NCI-H69 (cell line): ENCODE data around the gene ZNF24.
A peak's percentile ranks its signal among the peaks of the same experiment; 100 is the strongest.

Experiments used
- DNase-seq: peaks from one replicate; lab custom pipeline; 2025; lab: John Stamatoyannopoulos, UW

ZNF24 gene

DNA sequence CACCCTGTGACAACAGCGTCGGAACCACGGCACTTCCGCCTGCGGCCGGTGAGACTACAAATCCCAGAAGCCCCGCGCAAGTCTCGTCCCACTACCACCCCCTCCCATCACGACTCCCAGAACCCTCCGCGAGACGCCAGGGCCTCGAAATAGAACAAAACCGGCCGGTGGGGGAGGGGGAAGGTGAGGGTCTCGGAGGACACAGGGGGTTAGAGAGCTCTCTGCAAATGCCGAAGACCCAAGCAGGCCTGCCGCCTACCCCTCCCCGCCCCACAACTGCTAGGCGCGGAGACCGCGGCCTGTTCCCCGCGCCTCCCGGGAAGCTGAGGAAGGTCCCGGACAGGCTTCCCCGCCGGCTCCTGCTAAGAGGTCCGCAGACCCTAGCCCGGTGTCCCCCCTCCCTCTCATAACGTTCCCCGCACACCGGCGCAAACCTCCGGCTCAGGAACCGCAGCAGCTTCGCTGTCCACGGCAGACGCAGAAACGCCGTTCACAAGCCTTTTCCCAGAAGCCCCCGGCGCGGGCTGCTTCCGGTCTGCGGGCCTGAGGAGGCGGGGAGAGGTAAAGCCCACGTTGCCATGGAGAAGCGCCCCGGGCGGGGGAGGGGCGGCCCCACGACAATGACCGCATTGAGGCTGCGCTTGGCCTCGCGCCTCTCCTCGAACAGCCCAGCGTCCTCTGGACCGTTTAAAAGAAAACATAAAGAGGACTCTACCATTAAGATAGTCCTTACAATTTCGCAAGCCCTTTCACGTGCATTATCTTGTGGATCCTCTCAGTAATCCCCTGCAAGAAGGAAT lies at the start of gene ZNF24:
ZNF24 (minus strand) TSS at position 485 of the 800 bp plus-strand sequence. CDS start 3,770 bp downstream, outside the sequence.
- peak; percentile 100 for DNase-seq

DNA sequence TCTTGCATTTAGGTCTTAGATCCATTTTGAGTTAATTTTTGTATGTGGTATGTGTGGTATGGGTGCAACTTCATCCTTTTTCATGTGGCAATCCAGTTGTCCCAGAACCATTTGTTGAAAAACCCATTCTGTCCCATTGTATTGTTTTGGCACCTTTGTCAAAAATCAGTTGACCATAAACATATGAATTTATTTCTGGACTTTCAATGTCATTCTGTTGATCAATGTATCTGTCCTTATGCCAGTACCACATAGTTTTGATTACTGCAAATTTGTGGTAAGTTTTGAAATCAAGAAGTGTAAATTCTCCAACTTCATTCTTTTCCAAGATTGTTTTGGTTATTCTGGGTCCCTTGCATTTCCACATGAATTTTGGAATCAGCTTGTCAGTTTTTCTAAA lies 49.5 kb upstream of the ZNF24 start:
- no peak for DNase-seq

DNA sequence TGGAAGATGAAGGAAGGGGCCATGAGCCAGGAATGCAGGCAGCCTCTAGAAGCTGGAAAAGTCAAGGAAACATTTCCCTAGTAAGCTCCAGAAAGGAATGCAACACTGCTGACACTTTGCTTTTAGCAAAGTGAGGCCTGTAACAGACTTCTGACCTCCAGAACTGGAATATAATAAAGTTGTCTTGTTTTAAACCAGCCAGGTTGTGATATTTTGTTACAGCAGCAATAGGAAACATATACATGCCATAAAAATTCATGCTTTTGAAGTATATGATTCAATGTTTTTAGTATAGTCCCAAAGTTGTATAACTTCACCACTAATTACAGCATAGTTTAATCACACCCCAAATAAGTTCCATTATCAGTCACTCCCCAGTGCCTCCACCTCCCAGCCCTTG lies 48.2 kb upstream of the ZNF24 start:
- DNase-seq = no peak

DNA sequence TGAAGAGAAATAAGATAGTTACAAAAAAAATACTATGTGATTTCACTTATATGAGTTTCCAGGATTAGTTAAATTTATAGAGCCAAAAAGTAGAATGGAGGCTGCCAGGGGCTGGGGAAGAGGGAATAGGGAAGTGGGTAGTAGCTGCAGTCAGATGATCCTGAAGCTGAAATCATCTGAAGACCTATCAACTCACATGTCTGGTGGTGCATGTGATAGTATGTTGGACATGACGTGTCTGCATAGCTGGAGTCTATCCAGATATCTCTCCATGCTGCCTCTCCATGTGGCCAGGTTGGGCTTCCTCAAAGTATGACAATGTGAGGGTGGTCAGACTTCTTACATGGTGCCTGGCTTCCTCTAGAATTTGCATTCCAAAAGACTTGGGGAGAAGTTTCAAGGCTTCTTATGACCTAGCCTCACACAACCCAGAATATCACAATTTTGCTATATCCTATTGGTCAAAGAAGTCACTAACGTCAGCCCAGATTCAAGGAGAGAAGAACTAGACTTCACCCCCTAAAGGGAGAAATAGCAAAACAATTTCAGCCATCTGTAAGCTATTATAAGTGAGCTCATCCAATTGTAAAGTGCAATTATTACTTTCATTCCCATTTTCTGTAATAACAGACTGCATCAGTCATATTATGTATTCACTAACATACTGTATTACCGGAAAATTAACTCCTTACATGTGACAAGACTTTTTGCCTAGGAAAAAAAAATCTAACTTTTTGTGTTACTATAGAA lies 46.9 kb upstream of the ZNF24 start:
- peak; percentile 19 for DNase-seq

DNA sequence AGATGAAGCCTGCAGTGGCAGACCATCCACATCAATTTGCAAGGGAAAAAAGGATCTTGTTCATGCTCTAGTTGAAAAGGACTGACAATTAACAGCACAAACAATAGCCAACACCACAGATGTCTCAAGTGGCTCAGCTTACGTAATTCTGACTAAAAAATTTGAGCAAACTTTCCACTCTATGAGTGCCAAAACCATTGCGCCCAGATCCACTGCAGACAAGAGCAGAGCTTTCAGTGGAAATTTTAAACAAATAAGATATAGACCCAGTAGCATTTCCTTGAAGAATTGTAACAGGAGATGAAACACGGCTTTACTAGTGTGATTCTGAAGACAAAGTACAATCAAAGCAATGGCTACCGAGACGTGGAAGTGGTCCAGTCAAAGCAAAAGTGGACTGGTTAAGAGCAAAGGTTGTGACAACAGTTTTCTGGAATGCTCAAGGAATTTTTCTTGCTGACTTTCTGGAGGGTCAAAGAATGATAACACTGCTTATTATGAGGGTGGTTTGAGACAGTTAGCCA lies 44.9 kb upstream of the ZNF24 start:
- DNase-seq = peak; percentile 60

DNA sequence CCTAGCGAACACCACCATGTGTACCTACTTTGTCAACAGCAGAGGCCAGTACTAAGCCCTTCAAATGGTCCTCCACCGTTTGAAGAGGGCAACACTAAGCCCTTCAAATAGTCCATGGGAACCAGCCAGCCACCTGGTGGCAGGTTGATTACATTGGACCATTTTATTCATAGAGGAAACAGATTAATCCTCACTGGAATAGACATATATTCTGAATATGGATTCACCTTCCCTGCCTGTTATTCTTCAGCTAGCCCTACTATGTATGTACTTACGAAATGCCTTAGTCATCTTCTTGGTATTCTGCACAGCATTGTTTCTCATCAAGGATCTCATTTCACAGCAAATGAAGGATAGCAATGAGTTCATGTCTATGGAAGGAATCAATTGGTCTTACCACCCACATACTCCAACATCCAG lies 42.9 kb upstream of the ZNF24 start:
- peak; percentile 64 for DNase-seq

DNA sequence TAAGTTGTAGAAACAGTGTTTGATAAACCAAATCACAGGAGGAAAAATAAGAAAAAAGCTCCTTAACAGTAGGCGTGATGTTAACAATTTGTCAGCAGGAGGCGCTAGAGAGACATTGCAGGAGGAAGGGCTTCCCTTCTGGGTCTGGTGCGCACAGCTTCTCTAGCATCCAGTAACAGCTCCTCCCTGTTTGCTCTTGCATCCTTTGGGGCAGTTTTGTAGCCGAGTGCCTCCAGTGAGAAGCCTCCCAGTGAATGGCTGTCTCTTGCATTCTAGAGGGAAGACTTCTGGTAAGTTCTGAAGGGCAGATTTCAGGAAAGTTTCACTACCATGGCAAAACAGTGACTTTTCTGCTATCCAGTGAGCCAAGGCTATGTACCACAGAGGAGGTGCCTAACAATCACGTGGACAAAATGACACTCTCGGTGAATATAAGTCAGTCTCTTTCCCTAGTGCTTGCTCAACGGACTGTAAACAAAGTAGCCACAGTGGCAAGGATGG lies 42.4 kb upstream of the ZNF24 start:
- DNase-seq = peak; percentile 93

DNA sequence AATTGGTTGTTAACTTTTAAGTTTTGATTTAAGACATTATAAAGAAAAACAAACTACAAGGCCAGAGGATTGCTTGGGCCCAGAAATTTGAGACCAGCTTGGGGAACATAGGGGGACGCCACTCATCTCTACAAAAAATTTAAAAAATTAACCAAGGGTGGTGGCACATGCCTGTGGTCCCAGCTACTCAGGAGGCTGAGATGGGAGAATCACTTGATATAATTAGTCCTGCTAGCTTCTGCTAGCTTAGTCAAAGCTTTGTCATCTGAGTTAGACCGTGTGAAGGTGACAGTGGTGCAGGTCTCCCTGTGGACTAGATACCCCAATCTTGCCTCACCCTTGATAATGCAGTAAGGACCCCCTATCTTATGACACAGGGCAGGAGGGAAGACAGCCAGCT lies 38.9 kb upstream of the ZNF24 start:
- DNase-seq = no peak

DNA sequence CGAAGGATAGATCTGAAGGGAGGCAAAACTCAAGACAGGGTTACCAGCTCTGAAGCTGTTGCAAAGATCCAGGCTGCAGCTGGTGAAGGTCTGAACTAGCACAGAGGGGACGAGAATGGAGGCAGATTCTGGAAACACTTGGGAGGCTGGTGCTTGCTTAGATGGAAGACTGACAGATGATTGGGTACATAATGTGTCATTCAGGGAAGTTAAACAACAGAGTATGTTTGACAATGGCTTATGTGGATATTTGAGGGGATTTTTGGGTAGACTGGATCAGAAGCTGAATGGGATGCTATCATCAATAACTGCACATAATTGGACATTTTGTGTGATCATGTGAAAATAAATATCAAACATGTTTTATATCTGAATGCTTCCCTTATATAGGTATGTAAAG lies 35.2 kb upstream of the ZNF24 start:
- DNase-seq = no peak

DNA sequence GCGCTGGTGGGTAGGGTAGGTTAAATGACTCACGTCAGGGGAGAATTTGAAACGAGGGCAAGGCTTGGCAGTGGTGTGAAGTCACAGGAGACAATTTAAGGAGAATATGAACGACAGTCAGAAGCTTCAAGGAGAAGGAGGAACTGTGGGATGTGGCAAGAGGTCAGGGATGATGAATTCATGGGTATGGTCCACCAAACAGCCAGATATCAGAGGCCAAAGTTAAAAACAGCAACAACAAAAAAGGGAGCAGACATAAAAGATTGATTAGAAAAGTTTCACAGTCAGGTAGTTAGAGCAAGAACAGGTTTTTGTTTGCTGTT lies 34.3 kb upstream of the ZNF24 start:
- no peak for DNase-seq

DNA sequence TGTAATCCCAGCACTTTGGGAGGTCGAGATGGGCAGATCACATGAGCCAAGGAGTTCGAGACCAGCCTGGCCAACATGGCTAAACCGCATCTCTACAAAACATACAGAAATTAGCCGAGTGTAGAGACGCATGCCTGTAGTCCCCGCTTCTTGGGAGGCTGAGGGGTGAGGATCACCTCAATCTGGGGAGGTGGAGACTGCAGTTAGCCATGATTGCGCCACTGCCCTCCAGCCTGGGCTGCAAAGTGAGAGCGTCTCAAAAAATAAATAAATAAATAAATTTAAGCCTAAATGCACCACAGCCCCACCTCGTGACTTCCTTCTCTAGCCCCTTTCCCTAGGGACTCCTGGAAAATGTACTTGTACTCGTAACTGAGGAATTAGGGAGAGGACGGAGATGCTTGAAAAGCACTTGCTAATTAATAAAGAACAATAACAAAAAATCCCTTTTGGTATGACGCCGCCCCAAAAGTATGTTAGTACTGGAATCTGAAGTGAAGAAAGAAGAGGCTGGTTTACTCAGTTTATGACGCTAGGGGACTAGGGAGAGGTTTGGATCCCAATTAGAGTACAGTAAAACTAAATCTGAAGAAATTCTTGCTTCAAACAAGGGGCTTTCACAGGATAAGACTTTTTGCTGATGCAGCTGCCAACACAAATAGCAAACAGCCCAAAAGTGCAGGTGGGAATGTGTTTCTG lies 33.8 kb upstream of the ZNF24 start:
- peak; percentile 28 for DNase-seq

DNA sequence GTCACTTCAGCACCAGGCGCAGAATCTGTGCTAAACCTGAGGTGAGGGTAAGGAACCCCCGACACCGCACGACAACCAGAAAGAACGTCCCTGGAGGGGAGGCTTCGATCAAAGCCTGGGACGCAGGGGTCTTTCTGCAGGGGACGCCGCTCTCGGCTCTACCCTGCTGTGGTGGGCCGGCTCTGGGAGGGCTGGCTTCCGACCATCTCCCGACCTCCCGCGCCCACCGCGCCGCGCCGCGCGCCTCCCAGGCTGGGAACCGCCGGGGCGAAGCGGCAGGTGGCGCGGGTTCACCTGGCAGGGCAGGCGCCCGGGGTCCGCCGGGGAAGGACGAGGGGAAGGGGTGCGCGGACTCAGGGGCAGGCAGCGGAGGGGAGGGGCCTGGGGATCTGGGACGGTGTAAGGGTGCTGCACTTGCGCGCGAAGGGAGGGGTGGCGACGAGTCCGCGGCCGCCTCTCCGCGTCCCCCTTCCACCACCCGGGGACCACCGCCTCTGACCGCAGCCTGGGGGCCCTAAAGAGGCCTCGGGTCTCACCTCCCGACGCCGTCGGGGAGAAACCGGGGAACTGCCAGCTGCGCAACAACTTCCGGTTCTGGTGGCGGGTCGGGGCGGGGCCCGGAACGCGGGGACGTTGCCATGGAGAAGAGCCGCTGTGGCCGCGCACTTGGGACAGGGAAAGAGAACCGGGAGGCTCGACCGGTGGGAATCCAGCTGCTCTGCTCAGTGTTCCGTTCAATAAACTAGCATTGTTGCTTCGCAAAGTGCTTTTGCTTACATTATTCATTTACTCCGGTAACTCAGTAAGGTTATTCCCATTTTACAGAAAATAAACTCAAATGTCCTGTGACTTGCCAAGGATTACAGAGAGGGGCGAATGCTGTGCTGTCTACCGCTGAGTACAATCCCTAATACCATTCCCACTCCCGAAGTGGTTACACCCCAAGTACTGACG lies 32.8 kb upstream of the ZNF24 start, which contains the start of gene ZNF396:
ZNF396 (minus strand) TSS at position 596 of the 954 bp plus-strand sequence. CDS start 3,045 bp downstream, outside the sequence.
- peak; percentile 89 for DNase-seq

DNA sequence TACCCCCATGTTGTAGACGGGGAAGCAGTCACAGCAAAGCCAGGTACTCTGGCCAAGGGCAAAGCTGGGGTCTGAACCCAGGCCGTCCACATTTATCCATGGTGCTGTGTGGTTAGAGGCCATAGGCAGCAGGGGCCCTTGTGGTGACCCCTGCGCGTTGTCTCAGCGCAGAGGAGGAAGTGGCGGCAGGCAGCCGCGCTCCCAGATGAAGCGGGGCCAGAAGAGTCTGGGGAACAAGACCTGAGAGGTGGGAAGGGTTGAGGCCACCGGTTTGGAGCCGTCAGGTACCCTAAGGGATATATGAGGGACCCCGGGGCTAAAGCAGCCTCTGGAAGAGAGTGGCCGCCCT lies 32.1 kb upstream of the ZNF24 start:
- DNase-seq = peak; percentile 59

DNA sequence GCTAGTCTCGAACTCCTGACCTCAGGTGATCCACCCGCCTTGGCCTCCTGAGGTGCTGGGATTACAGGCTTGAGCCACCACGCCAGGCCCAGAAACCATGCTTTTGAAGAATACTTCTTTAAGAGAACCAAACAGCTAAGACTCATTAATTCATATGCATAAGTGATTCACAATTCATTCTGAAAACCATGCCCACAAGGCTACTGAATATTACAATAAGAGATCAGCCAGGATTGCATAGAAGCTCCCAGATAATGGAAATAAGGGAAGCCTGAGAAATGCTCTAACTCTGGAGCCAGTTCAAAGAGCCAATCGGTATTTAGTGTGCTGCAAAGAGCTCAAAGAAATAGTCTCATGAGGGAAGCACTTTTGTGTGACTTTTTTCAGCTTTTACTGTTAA lies 30.5 kb upstream of the ZNF24 start:
- DNase-seq = no peak

DNA sequence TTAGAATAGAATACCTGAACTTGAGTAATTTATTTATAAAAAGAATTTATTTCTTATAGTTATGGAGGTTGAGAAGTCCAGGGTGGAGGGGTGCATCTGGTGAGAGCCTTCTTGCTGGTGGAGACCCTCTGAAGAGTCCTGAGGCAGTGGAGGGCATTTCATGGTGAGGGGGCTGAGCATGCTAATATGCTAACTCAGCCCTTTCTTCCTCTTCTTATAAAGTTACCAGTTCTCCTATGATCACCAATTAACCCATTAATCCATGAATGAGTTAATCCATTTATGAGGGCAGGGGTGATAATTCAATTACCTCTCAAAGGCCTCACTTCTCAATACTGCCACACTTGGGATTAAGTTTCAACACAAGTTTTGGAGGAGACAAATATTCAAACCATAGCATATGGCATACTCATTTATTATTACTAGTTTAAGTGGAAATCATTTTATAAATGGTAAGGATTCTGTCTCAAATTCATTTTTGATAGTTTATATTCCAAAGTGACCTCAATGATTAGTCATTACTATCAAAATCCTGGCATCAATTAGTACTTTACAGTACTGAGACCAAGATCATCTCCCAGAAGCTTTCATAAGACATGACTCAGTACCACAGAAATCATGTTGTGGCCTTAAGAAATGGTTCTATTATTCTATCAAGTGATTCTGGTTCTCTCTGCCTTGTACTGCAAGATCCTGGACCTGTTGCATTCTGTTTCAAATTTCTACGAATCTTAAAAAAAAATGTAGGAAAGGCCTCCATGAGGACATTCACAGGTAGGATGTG lies 27.4 kb upstream of the ZNF24 start:
- no peak for DNase-seq

DNA sequence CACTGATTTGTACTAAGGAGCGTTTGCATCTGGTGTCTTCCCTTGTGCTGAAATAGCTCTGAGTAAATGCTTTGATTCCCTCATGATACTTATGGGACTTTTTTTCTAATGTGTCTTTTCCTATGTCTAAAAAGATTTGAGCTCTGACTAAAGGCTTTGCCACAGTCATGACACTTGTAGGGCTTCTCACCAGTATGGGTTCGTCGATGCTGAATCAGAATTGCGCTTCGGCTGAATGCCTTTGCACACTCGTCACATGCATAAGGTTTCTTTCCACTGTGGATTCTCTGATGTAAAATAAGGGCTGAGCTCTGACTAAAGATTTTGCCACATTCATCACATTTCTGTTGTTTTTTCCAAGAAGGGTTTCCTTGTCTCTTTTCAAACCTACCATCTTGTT lies 24.9 kb upstream of the ZNF24 start:
- no peak for DNase-seq

DNA sequence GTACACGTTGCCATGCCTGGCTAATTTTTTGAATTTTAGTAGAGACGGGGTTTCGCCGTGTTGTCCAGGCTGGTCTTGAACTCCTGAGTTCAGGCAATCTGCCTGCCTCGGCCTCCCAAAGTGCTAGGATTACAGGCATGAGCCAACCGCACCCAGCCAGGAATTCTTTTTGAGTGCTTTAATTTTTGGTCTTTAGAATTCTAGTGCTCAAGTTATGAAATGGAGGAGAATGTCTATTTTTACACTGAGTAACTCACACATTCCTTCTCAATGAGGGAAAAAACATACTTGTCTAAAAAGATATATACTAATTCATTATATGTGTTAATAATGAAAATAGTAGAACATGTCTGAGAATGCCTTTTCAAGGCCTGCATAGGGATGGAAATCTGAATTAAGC lies 24.4 kb upstream of the ZNF24 start:
- DNase-seq = no peak

DNA sequence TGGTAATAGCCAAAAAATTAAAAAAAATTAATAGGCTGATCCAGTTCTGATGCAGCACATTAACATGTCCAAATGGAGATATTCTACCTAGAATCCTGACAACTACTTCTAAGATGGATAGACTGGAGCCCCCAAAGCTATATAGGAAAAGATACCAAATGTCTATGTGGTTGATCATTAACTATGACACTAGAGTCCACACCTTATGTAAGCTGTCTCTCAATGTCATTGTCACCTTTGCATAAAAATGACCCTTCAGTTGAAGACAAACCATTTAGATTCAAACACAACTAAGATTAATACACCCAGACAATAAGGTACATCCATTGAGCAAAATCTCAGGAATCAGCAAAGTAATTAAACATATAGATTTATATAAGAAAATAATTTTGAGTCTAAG lies 18.3 kb upstream of the ZNF24 start:
- DNase-seq = no peak

DNA sequence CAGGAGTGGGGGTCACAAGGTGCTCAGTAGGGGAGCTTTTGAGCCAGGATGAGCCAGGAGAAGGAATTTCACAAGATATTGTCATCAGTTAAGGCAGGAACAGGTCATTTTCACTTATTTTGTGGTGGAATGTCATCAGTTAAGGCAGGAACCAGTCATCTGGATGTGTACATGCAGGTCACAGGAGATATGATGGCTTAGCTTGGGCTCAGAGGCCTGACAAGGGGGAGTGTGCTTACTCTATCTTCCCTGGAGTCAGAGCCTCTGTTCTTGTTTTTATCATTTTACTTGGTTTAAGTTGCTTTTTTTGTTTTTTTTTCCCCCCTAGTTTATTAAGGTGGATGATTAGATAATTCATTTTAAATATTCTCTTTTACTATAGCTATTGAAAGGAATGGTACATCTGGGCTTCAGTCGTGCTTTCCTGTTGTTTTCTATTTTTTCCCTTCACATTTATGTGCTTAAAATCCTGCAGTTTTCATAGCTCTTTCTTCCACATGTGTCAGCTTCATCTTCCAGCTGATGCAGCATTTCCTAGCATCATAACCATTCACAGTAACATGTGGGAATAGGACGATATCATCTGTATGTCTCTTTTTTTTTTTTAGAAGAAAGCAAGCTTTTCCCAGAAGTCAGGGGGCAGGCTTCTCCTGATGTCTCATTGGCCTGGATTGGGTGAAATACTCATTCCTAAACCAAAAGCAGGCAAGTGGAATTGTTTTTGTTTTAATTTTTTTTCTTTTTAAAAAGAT lies 17.5 kb upstream of the ZNF24 start:
- DNase-seq = no peak

DNA sequence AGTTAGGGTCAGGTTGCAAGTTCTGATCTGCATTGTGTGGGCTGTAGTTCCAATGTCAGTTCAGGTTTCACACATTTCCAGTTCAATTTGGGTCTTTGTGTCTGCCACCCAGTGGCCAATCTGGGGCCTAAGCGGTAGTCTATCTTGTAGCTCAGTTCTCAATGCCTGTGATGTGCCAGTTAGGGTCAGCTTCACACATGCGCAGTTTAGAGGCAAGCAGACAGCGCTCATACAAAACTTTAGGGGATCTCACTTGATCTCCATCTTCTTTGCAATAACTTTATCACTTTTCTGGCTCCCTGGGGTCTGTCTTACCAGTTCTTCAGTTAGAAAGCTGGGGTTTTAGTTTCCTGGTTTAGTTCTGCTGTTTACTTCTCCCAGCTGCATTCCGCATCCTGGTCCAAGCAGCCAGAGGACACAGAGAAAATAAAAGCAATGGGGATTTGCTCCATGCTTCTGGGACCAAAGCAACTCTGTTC lies 11.0 kb upstream of the ZNF24 start:
- DNase-seq = peak; percentile 89
